H9 (cell line): ENCODE measurements around the gene MREG. TPM values are rescaled to one million over a fixed set of nuclear protein-coding genes. Genes with fewer than 3 reads are reported as not detected.

Experiments
- DNase-seq: peaks from one replicate; pipeline ENCODE4 v3.0.0-alpha.2; 2017
- H2AFZ ChIP-seq: one replicate; pipeline ENCODE4 v1.6.1; 2013; ENCODE audit warnings: mild to moderate bottlenecking, low read length, control low read depth, moderate library complexity
- H2AK5ac ChIP-seq: 2 replicates; pipeline ENCODE4 v1.6.1; 2013; ENCODE audit warnings: low read length, control low read depth, mixed read lengths; ENCODE audit not compliant: insufficient read length
- H2BK120ac ChIP-seq: one replicate; pipeline ENCODE4 v1.6.1; 2013; ENCODE audit warnings: low read depth, mild to moderate bottlenecking, low read length, control low read depth, inconsistent platforms; ENCODE audit not compliant: poor library complexity, severe bottlenecking
- H2BK12ac ChIP-seq: 2 replicates; pipeline ENCODE4 v1.6.1; 2013; ENCODE audit warnings: low read length, control low read depth, mixed read lengths, low read depth; ENCODE audit not compliant: insufficient read length
- H2BK15ac ChIP-seq: 2 replicates; pipeline ENCODE4 v1.6.1; 2013; ENCODE audit warnings: low read depth, low read length, control low read depth
- H2BK20ac ChIP-seq: one replicate; pipeline ENCODE4 v1.6.1; 2013; ENCODE audit warnings: low read depth, mild to moderate bottlenecking, low read length, control low read depth, inconsistent platforms; ENCODE audit not compliant: poor library complexity, severe bottlenecking
- H2BK5ac ChIP-seq: 2 replicates; pipeline ENCODE4 v1.6.1; 2013; ENCODE audit warnings: low read length, control low read depth, mixed read lengths; ENCODE audit not compliant: insufficient read length
- H3K14ac ChIP-seq: 2 replicates; pipeline ENCODE4 v1.6.1; 2013; ENCODE audit warnings: low read length, control low read depth; ENCODE audit not compliant: insufficient read depth
- H3K18ac ChIP-seq: 2 replicates; pipeline ENCODE4 v1.6.1; 2013; ENCODE audit warnings: low read depth, mild to moderate bottlenecking, mixed read lengths, low read length, control low read depth; ENCODE audit not compliant: insufficient read length
- H3K23ac ChIP-seq: 2 replicates; pipeline ENCODE4 v1.6.1; 2013; ENCODE audit warnings: low read length, control low read depth, mixed read lengths, low read depth; ENCODE audit not compliant: insufficient read length
- H3K23me2 ChIP-seq: 2 replicates; pipeline ENCODE4 v1.6.1; 2013; ENCODE audit warnings: low read depth, mild to moderate bottlenecking, mixed read lengths, low read length, control low read depth; ENCODE audit not compliant: insufficient read length, poor library complexity, severe bottlenecking
- H3K27ac ChIP-seq: 2 replicates; pipeline ENCODE4 v1.5.1; 2013; ENCODE audit warnings: low read length, control low read depth, mixed read lengths, low read depth; ENCODE audit not compliant: insufficient read length
- H3K27me3 ChIP-seq: 2 replicates; pipeline ENCODE4 v1.6.1; 2013; ENCODE audit warnings: low read length, control low read depth, inconsistent platforms; ENCODE audit not compliant: insufficient read depth
- H3K4ac ChIP-seq: 2 replicates; pipeline ENCODE4 v1.6.1; 2013; ENCODE audit warnings: low read depth, mild to moderate bottlenecking, control low read depth, inconsistent platforms, low read length, moderate library complexity
- H3K4me1 ChIP-seq: 2 replicates; pipeline ENCODE4 v1.6.1; 2013; ENCODE audit warnings: low read length, control low read depth, inconsistent platforms; ENCODE audit not compliant: insufficient read depth
- H3K4me2 ChIP-seq: 2 replicates; pipeline ENCODE4 v1.6.1; 2013; ENCODE audit warnings: low read length, control low read depth, mixed read lengths; ENCODE audit not compliant: insufficient read length, insufficient read depth
- H3K56ac ChIP-seq: 2 replicates; pipeline ENCODE4 v1.6.1; 2013; ENCODE audit warnings: low read depth, mild to moderate bottlenecking, mixed read lengths, low read length, control low read depth; ENCODE audit not compliant: insufficient read length
- H3K79me1 ChIP-seq: 2 replicates; pipeline ENCODE4 v1.6.1; 2013; ENCODE audit warnings: low read depth, mild to moderate bottlenecking, moderate library complexity, low read length, control low read depth, inconsistent platforms; ENCODE audit not compliant: insufficient read depth, poor library complexity, severe bottlenecking
- H3K79me2 ChIP-seq: 2 replicates; pipeline ENCODE4 v1.6.1; 2013; ENCODE audit warnings: low read length, control low read depth, inconsistent platforms; ENCODE audit not compliant: insufficient read depth
- H3K9ac ChIP-seq: 2 replicates; pipeline ENCODE4 v1.6.1; 2013; ENCODE audit warnings: low read length, control low read depth, mixed read lengths; ENCODE audit not compliant: insufficient read length; ENCODE audit errors: extremely low read depth
- H3K9me3 ChIP-seq: one replicate; pipeline ENCODE4 v1.6.1; 2013; ENCODE audit warnings: low read depth, low read length, inconsistent platforms; ENCODE audit not compliant: control insufficient read depth
- H3T11ph ChIP-seq: one replicate; pipeline ENCODE4 v1.6.1; 2013; ENCODE audit warnings: mild to moderate bottlenecking, low read length, control low read depth, inconsistent platforms
- H4K20me1 ChIP-seq: one replicate; pipeline ENCODE4 v1.6.1; 2013; ENCODE audit not compliant: control insufficient read depth, insufficient read length, insufficient read depth
- H4K5ac ChIP-seq: 2 replicates; pipeline ENCODE4 v1.6.1; 2013; ENCODE audit warnings: low read depth, mild to moderate bottlenecking, mixed read lengths, low read length, control low read depth; ENCODE audit not compliant: insufficient read length
- H4K8ac ChIP-seq: replicated peaks from 2 replicates; pipeline ENCODE4 v1.6.1; 2013; ENCODE audit warnings: low read length, control low read depth, mixed read lengths, low read depth; ENCODE audit not compliant: insufficient read length
- H4K91ac ChIP-seq: 2 replicates; pipeline ENCODE4 v1.6.1; 2013; ENCODE audit warnings: low read depth, mild to moderate bottlenecking, moderate library complexity, mixed read lengths, low read length, control low read depth; ENCODE audit not compliant: insufficient read length
- H3K27ac Mint-ChIP-seq, 3 experiments: 2 replicates in 2 of 3; 3 replicates in 1 of 3; pipeline ENCODE4 v1.8.0; 2020 to 2021; ENCODE audit warnings: mixed read lengths in 3 of 3, mild to moderate bottlenecking in 1 of 3, moderate library complexity in 1 of 3
- H3K27me3 Mint-ChIP-seq: 2 replicates; pipeline ENCODE4 v1.8.0; 2021; ENCODE audit warnings: low read depth, mild to moderate bottlenecking, moderate library complexity, mixed read lengths
- H3K36me3 Mint-ChIP-seq, 3 experiments: 2 replicates in 2 of 3; 3 replicates in 1 of 3; pipeline ENCODE4 v1.8.0; 2020 to 2021; ENCODE audit warnings: low read depth in 3 of 3, mixed read lengths in 3 of 3; ENCODE audit not compliant: insufficient read depth in 1 of 3
- H3K4me1 Mint-ChIP-seq, 2 experiments: 2 replicates each; pipeline ENCODE4 v1.8.0; 2020; ENCODE audit warnings: mixed read lengths in 2 of 2
- H3K4me3 Mint-ChIP-seq, 2 experiments: 2 replicates in 1 of 2; 3 replicates in 1 of 2; pipeline ENCODE4 v1.8.0; 2020 to 2021; ENCODE audit warnings: mild to moderate bottlenecking in 2 of 2, mixed read lengths in 2 of 2, moderate library complexity in 1 of 2
- H3K9me3 Mint-ChIP-seq, 2 experiments: 2 replicates in 1 of 2; 3 replicates in 1 of 2; pipeline ENCODE4 v1.8.0; 2020; ENCODE audit warnings: mild to moderate bottlenecking in 2 of 2, mixed read lengths in 2 of 2, moderate library complexity in 1 of 2
- WGBS: extraction: QIAGEN DNeasy Blood & Tissue Kit; methylation state at CpG from one replicate; pipeline ENCODE4 v1.1.7; 2013; ENCODE audit warnings: missing lambda C conversion rate, low lambda C conversion rate, mixed read lengths; ENCODE audit not compliant: insufficient read length; ENCODE audit errors: extremely low coverage; 5-methylcytosine and 5-hydroxymethylcytosine counted together
- total RNA-seq: library from RNA; stranded (reverse); gene quantifications from 2 replicates; pipeline ENCODE4 v1.2.1, GENCODE V29; 2021
- TF ChIP-seq, protein P1 (sequence below): fragments of 200-600 bp; sonication (generic); conservative IDR thresholded peaks from 3 replicates; pipeline ENCODE4 v1.8.0; 2021; ENCODE audit warnings: antibody characterized with exemption, mild to moderate bottlenecking

Gene MREG
- total RNA-seq, 1 experiment from 2014 or later, result 21.8 TPM

DNA sequence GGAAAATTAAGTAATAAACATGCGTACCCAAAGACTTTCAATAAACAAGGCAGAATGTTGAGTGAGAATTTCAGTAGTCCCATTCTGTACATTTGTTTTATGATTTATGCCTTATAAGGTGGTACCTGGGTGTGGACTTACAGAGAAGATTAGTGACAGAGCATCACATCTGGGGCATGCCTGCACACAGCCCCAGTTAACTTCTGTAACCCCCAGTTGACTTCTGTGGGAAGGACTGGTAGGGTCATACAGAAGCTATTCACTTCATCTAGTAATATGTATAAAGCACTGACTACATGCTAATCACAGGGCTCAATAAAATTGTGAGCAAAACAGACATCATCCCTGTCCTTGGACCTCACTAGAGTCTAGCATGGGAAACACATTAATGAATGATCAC, 16.1 kb downstream of the MREG start:
- Histone ChIP-seq H3K79me1 (peaks cover 4% of the 10 kb centered on the region), H3K27me3 (no peaks in the 10 kb centered on the region), H2BK5ac (no peak overlapping the region), H3K56ac (no peak overlapping the region), H2BK12ac (no peak overlapping the region), H3K23ac (no peak overlapping the region), H3T11ph (no peak overlapping the region), H3K9me3 (no peaks in the 10 kb centered on the region), H4K8ac (no peak overlapping the region), H3K4me2 (no peak overlapping the region), H3K79me2 (peaks cover 1% of the 10 kb centered on the region; the same call in 1 of the 2 replicates), H2BK20ac (no peak overlapping the region), H4K20me1 (no peaks in the 10 kb centered on the region), H3K4ac (no peak overlapping the region), H3K27ac (no peak overlapping the region), H2AK5ac (no peak overlapping the region), H2AFZ (no peak overlapping the region), H3K9ac (no peak overlapping the region), H2BK120ac (no peak overlapping the region), H3K18ac (no peak overlapping the region), H3K14ac (no peak overlapping the region), H2BK15ac (no peak overlapping the region), H4K91ac (no peak overlapping the region), H4K5ac (no peak overlapping the region), H3K4me1 (peaks cover 7% of the 10 kb centered on the region; the same call in 1 of the 2 replicates), H3K23me2 (no peaks in the 10 kb centered on the region)
- Mint-ChIP-seq H3K4me3 (no peak overlapping the region), H3K36me3 (peaks cover 26 to 43% (median 37%) of the 10 kb centered on the region in 3 experiments), H3K27me3 (no peaks in the 10 kb centered on the region), H3K27ac (no peak overlapping the region), H3K9me3 (peaks cover 0 to 9% of the 10 kb centered on the region in 2 experiments; a peak in 2 of 5 replicates), H3K4me1 (peaks cover 21 to 22% of the 10 kb centered on the region in 2 experiments)
- TF ChIP-seq, protein P1, sequence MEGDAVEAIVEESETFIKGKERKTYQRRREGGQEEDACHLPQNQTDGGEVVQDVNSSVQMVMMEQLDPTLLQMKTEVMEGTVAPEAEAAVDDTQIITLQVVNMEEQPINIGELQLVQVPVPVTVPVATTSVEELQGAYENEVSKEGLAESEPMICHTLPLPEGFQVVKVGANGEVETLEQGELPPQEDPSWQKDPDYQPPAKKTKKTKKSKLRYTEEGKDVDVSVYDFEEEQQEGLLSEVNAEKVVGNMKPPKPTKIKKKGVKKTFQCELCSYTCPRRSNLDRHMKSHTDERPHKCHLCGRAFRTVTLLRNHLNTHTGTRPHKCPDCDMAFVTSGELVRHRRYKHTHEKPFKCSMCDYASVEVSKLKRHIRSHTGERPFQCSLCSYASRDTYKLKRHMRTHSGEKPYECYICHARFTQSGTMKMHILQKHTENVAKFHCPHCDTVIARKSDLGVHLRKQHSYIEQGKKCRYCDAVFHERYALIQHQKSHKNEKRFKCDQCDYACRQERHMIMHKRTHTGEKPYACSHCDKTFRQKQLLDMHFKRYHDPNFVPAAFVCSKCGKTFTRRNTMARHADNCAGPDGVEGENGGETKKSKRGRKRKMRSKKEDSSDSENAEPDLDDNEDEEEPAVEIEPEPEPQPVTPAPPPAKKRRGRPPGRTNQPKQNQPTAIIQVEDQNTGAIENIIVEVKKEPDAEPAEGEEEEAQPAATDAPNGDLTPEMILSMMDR, result no peak
- DNase-seq, result no peak
- WGBS, result no CpG with 5 or more reads among the region's 1 CpG
